Panc1 (cell line): ENCODE data around the gene NCOA3.

Experiments
- POLR2AphosphoS5 ChIP-seq: IDR thresholded peaks from 2 replicates; pipeline ENCODE4 v1.6.1; 2012; ENCODE audit warnings: mild to moderate bottlenecking, low read depth, low read length, moderate library complexity
- SIN3A ChIP-seq: IDR thresholded peaks from 2 replicates; pipeline ENCODE4 v1.6.1; 2012; ENCODE audit warnings: low read depth, mild to moderate bottlenecking, low read length, moderate library complexity, borderline replicate concordance; ENCODE audit not compliant: insufficient read depth
- TCF7L2 ChIP-seq: IDR thresholded peaks from 2 replicates; pipeline ENCODE4 v1.6.1; 2011; ENCODE audit warnings: mild to moderate bottlenecking, low read depth, low read length, inconsistent platforms
- TF ChIP-seq, protein P1 (sequence below): fragments of 450-650 bp; IDR thresholded peaks from 2 replicates; pipeline ENCODE4 v1.5.1; 2017; ENCODE audit warnings: mild to moderate bottlenecking
- TF ChIP-seq, protein P2 (sequence below), 2 experiments: IDR thresholded peaks; 2 replicates each; pipeline ENCODE4 v1.6.1; 2011 to 2012; ENCODE audit warnings: low read depth in 2 of 2, control low read depth in 1 of 2, low read length in 1 of 2, mild to moderate bottlenecking in 1 of 2, moderate library complexity in 1 of 2; ENCODE audit not compliant: insufficient read depth in 1 of 2

DNA sequence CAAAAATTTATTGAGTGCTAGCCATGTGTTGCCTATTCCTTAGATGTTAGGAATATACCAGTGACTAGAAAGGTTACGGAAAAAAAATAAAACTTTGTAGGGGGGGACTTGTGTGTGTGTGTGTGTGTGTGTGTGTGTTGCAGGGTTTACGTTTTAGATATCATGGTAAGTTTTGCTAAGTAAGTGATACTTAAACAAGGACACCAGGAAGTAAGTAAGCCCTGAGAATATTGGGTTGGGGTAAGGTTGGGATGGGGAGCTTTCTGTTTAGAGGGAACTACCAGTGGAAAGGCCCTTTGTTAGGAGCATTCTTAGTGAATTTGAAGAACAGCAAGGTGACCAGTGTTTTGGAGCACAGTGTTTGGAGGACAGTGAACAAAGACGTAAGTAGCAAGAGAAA, 30.3 kb downstream of the NCOA3 start:
- TF ChIP-seq, protein P1, sequence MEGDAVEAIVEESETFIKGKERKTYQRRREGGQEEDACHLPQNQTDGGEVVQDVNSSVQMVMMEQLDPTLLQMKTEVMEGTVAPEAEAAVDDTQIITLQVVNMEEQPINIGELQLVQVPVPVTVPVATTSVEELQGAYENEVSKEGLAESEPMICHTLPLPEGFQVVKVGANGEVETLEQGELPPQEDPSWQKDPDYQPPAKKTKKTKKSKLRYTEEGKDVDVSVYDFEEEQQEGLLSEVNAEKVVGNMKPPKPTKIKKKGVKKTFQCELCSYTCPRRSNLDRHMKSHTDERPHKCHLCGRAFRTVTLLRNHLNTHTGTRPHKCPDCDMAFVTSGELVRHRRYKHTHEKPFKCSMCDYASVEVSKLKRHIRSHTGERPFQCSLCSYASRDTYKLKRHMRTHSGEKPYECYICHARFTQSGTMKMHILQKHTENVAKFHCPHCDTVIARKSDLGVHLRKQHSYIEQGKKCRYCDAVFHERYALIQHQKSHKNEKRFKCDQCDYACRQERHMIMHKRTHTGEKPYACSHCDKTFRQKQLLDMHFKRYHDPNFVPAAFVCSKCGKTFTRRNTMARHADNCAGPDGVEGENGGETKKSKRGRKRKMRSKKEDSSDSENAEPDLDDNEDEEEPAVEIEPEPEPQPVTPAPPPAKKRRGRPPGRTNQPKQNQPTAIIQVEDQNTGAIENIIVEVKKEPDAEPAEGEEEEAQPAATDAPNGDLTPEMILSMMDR: no peak
- no peak for TF ChIP-seq SIN3A
- no peak for TF ChIP-seq POLR2AphosphoS5
- TF ChIP-seq, protein P2, sequence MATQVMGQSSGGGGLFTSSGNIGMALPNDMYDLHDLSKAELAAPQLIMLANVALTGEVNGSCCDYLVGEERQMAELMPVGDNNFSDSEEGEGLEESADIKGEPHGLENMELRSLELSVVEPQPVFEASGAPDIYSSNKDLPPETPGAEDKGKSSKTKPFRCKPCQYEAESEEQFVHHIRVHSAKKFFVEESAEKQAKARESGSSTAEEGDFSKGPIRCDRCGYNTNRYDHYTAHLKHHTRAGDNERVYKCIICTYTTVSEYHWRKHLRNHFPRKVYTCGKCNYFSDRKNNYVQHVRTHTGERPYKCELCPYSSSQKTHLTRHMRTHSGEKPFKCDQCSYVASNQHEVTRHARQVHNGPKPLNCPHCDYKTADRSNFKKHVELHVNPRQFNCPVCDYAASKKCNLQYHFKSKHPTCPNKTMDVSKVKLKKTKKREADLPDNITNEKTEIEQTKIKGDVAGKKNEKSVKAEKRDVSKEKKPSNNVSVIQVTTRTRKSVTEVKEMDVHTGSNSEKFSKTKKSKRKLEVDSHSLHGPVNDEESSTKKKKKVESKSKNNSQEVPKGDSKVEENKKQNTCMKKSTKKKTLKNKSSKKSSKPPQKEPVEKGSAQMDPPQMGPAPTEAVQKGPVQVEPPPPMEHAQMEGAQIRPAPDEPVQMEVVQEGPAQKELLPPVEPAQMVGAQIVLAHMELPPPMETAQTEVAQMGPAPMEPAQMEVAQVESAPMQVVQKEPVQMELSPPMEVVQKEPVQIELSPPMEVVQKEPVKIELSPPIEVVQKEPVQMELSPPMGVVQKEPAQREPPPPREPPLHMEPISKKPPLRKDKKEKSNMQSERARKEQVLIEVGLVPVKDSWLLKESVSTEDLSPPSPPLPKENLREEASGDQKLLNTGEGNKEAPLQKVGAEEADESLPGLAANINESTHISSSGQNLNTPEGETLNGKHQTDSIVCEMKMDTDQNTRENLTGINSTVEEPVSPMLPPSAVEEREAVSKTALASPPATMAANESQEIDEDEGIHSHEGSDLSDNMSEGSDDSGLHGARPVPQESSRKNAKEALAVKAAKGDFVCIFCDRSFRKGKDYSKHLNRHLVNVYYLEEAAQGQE (IDR thresholded peaks at IDR 0.05; ENCODE audit: insufficient read depth in 1 of 2, low read depth in 2 of 2, low read length in 1 of 2): no peak
- TF ChIP-seq TCF7L2: no peak
